Endodermal cell (in vitro differentiated cells): ENCODE measurements around the gene LIN28A. TPM values are rescaled to one million over a fixed set of nuclear protein-coding genes. Genes with fewer than 3 reads are reported as not detected.

Experiments
- DNase-seq: peaks from one replicate; pipeline ENCODE4 v3.0.0-alpha.2; 2017
- H3K27ac ChIP-seq: 2 replicates; pipeline ENCODE4 v1.5.1; 2013; ENCODE audit warnings: mild to moderate bottlenecking, low read depth, low read length, moderate library complexity
- H3K27me3 ChIP-seq: 2 replicates; pipeline ENCODE4 v1.6.1; 2013; ENCODE audit warnings: mild to moderate bottlenecking, low read length, moderate library complexity; ENCODE audit not compliant: insufficient read depth, control insufficient read depth, poor library complexity, severe bottlenecking
- H3K36me3 ChIP-seq: 2 replicates; pipeline ENCODE4 v1.7.0; 2013; ENCODE audit warnings: mild to moderate bottlenecking, low read length, moderate library complexity; ENCODE audit not compliant: control insufficient read depth, insufficient read depth
- H3K4me1 ChIP-seq: one replicate; pipeline ENCODE4 v1.7.0; 2013; ENCODE audit warnings: low read length; ENCODE audit not compliant: control insufficient read depth, insufficient read depth
- H3K4me3 ChIP-seq: 2 replicates; pipeline ENCODE4 v1.5.1; 2013; ENCODE audit warnings: mild to moderate bottlenecking, low read length, moderate library complexity
- H3K9ac ChIP-seq: 2 replicates; pipeline ENCODE4 v1.6.1; 2013; ENCODE audit warnings: mild to moderate bottlenecking, low read length, moderate library complexity; ENCODE audit not compliant: poor library complexity, severe bottlenecking; ENCODE audit errors: extremely low read depth
- H3K9me3 ChIP-seq: 2 replicates; pipeline ENCODE4 v1.6.1; 2013; ENCODE audit warnings: mild to moderate bottlenecking, low read length, moderate library complexity; ENCODE audit not compliant: control insufficient read depth
- H3K27ac Mint-ChIP-seq: 2 replicates; pipeline ENCODE4 v1.8.0; 2020; ENCODE audit warnings: mixed read lengths
- H3K27me3 Mint-ChIP-seq: 2 replicates; pipeline ENCODE4 v1.8.0; 2021; ENCODE audit warnings: mild to moderate bottlenecking, mixed read lengths; ENCODE audit not compliant: insufficient read depth
- H3K36me3 Mint-ChIP-seq: 2 replicates; pipeline ENCODE4 v1.8.0; 2020; ENCODE audit warnings: low read depth, mixed read lengths
- H3K4me1 Mint-ChIP-seq: 2 replicates; pipeline ENCODE4 v1.8.0; 2020; ENCODE audit warnings: mixed read lengths
- H3K4me3 Mint-ChIP-seq: 2 replicates; pipeline ENCODE4 v1.8.0; 2020; ENCODE audit warnings: mild to moderate bottlenecking, moderate library complexity, mixed read lengths
- H3K9me3 Mint-ChIP-seq: 2 replicates; pipeline ENCODE4 v1.8.0; 2020; ENCODE audit warnings: mild to moderate bottlenecking, mixed read lengths
- WGBS, 2 experiments: methylation state at CpG; one replicate each; pipeline versions ENCODE4 v1.1.5 to v1.1.7; 2013; ENCODE audit warnings: missing lambda C conversion rate in 2 of 2, mixed read lengths in 1 of 2; ENCODE audit not compliant: insufficient coverage in 1 of 2, insufficient read length in 1 of 2; 5-methylcytosine and 5-hydroxymethylcytosine counted together
- total RNA-seq, 2 donors: library from RNA; stranded (reverse); fragmentation: NEBNext Ultra II Directional in 1 of 2; extraction: Animal tissue kit (Norgen Biotek cat#: 25700) in 1 of 2; gene quantifications; 2 replicates in 1 of 2; 3 replicates in 1 of 2; pipeline ENCODE4 v1.2.1, GENCODE V29; 2021
- TF ChIP-seq, protein P1 (sequence below): fragments of 200-600 bp; sonication (generic); conservative IDR thresholded peaks from 2 replicates; pipeline ENCODE4 v1.5.0; 2021; ENCODE audit warnings: antibody characterized with exemption, mild to moderate bottlenecking

LIN28A gene
- total RNA-seq, 2 donors from 2014 or later: 867 to 1,041 TPM

- Histone ChIP-seq H3K4me1 (no peaks in the 10 kb centered on the region), H3K9ac (no peak overlapping the region), H3K4me3 (no peak overlapping the region), H3K9me3 (no peaks in the 10 kb centered on the region), H3K36me3 (peaks cover 90% of the 10 kb centered on the region), H3K27me3 (no peaks in the 10 kb centered on the region), H3K27ac (no peak overlapping the region)
- H3K27ac Mint-ChIP-seq: no peak overlapping the region
- 100% methylated on average over 2 of the region's 2 CpGs for WGBS, 2 experiments
- peaks cover 69% of the 10 kb centered on the region for H3K36me3 Mint-ChIP-seq
- no peaks in the 10 kb centered on the region for H3K4me1 Mint-ChIP-seq
- TF ChIP-seq, protein P1, sequence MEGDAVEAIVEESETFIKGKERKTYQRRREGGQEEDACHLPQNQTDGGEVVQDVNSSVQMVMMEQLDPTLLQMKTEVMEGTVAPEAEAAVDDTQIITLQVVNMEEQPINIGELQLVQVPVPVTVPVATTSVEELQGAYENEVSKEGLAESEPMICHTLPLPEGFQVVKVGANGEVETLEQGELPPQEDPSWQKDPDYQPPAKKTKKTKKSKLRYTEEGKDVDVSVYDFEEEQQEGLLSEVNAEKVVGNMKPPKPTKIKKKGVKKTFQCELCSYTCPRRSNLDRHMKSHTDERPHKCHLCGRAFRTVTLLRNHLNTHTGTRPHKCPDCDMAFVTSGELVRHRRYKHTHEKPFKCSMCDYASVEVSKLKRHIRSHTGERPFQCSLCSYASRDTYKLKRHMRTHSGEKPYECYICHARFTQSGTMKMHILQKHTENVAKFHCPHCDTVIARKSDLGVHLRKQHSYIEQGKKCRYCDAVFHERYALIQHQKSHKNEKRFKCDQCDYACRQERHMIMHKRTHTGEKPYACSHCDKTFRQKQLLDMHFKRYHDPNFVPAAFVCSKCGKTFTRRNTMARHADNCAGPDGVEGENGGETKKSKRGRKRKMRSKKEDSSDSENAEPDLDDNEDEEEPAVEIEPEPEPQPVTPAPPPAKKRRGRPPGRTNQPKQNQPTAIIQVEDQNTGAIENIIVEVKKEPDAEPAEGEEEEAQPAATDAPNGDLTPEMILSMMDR: no peak
- no peaks in the 10 kb centered on the region for H3K9me3 Mint-ChIP-seq
- no peak for DNase-seq
- no peak overlapping the region for H3K4me3 Mint-ChIP-seq
- H3K27me3 Mint-ChIP-seq: no peaks in the 10 kb centered on the region
Observed at GRCh38 chr1:26440259-26440658, 29.6 kb downstream of the LIN28A start.

GRCh38 chr1:26449868-26450267 lies 39.3 kb downstream of the LIN28A start:
- Histone ChIP-seq H3K36me3 (peaks cover 70% of the 10 kb centered on the region), H3K4me3 (no peak overlapping the region), H3K27ac (no peak overlapping the region), H3K27me3 (no peaks in the 10 kb centered on the region), H3K9me3 (no peaks in the 10 kb centered on the region), H3K4me1 (no peaks in the 10 kb centered on the region), H3K9ac (no peak overlapping the region)
- H3K27me3 Mint-ChIP-seq: no peaks in the 10 kb centered on the region
- DNase-seq: no peak
- TF ChIP-seq, protein P1: no peak
- no peaks in the 10 kb centered on the region for H3K4me1 Mint-ChIP-seq
- H3K4me3 Mint-ChIP-seq: no peak overlapping the region
- 92 to 97% methylated on average over 3 of the region's 3 CpGs for WGBS, 2 experiments
- H3K27ac Mint-ChIP-seq: no peak overlapping the region
- peaks cover 66% of the 10 kb centered on the region for H3K36me3 Mint-ChIP-seq
- H3K9me3 Mint-ChIP-seq: no peaks in the 10 kb centered on the region

GRCh38 chr1:26450908-26451307 lies 40.3 kb downstream of the LIN28A start:
- H3K4me1 Mint-ChIP-seq: no peaks in the 10 kb centered on the region
- H3K27me3 Mint-ChIP-seq: no peaks in the 10 kb centered on the region
- Histone ChIP-seq H3K4me3 (no peak overlapping the region), H3K27me3 (no peaks in the 10 kb centered on the region), H3K9me3 (no peaks in the 10 kb centered on the region), H3K27ac (no peak overlapping the region), H3K9ac (no peak overlapping the region), H3K4me1 (no peaks in the 10 kb centered on the region), H3K36me3 (peaks cover 71% of the 10 kb centered on the region)
- 95 to 100% methylated on average over 1 to 3 of the region's 3 CpGs for WGBS, 2 experiments
- no peak overlapping the region for H3K27ac Mint-ChIP-seq
- H3K9me3 Mint-ChIP-seq: no peaks in the 10 kb centered on the region
- H3K4me3 Mint-ChIP-seq: no peak overlapping the region
- TF ChIP-seq, protein P1: no peak
- no peak for DNase-seq
- H3K36me3 Mint-ChIP-seq: peaks cover 69% of the 10 kb centered on the region
